Heart right ventricle (tissue), 16 donors: ENCODE results near the gene TRIP10. TPM values are rescaled to one million over a fixed set of nuclear protein-coding genes. Genes with fewer than 3 reads are reported as not detected.
"Not testable (repeated sequence)": the region's sequence is repeated elsewhere in the genome, so short reads cannot be mapped to it uniquely, and the experiment has no call there.

ENCODE experiments used
- ATAC-seq, 8 donors: fragments of 200-7000 bp; cut with Tn5 transposase; one replicate each; pipeline ENCODE4 v1.9.1; 2020; ENCODE audit warnings: mild to moderate bottlenecking in 8 of 8, moderate library complexity in 8 of 8, moderate number of reproducible peaks in 1 of 8
- DNase-seq, 2 donors: peaks; one replicate each; pipeline ENCODE4 v3.0.0-alpha.2; 2020
- H3K27ac ChIP-seq, 10 donors: fragments of 200-600 bp; sonication (generic) in 2 of 10; one replicate each; pipeline versions ENCODE4 v1.5.0 to v1.8.0; 2020 to 2022; ENCODE audit warnings: mild to moderate bottlenecking in 3 of 10
- H3K27me3 ChIP-seq, 7 donors: fragments of 200-600 bp; one replicate each; pipeline ENCODE4 v1.8.0; 2021 to 2022; ENCODE audit warnings: mild to moderate bottlenecking in 2 of 7
- H3K36me3 ChIP-seq, 9 donors: fragments of 200-600 bp; sonication (generic) in 1 of 9; one replicate each; pipeline versions ENCODE4 v1.5.0 to v1.8.0; 2020 to 2022; ENCODE audit warnings: mild to moderate bottlenecking in 2 of 9
- H3K4me1 ChIP-seq, 9 donors: fragments of 200-600 bp; sonication (generic) in 1 of 9; one replicate each; pipeline versions ENCODE4 v1.5.0 to v1.8.0; 2020 to 2022; ENCODE audit warnings: mild to moderate bottlenecking in 4 of 9
- H3K4me3 ChIP-seq, 10 donors: fragments of 200-600 bp; sonication (generic) in 2 of 10; one replicate each; pipeline versions ENCODE4 v1.5.0 to v1.8.0; 2020 to 2022; ENCODE audit warnings: mild to moderate bottlenecking in 7 of 10, moderate library complexity in 2 of 10
- H3K9me3 ChIP-seq, 11 donors: fragments of 200-600 bp in 10 of 11; sonication (generic) in 2 of 11; one replicate each; pipeline versions ENCODE4 v1.5.0 to v1.8.0; 2013 to 2022; ENCODE audit warnings: mild to moderate bottlenecking in 2 of 11, control low read depth in 1 of 11, moderate library complexity in 1 of 11
- WGBS, 2 donors: extraction: QIAGEN DNeasy Blood & Tissue Kit; methylation state at CpG; one replicate each; pipeline ENCODE4 v1.1.7; 2013; ENCODE audit warnings: inconsistent platforms in 1 of 2; 5-methylcytosine and 5-hydroxymethylcytosine counted together
- intact Hi-C, 10 donors: fragments of 100-400 bp; cut with DNase I; formaldehyde crosslinking; loops; one replicate each; pipeline versions ENCODE4 v1.11.1 to v1.14.2; 2022
- polyA plus RNA-seq, 2 donors: library from polyadenylated mRNA; stranded (reverse); fragments of 200-250 nt; gene quantifications; one replicate each; pipeline ENCODE4 v1.2.3, GENCODE V29; 2013
- total RNA-seq, 10 donors: library from RNA; stranded (reverse); fragmentation: NEBNext Ultra II Directional in 3 of 10; extraction: Animal tissue kit (Norgen Biotek cat#: 25700) in 3 of 10; gene quantifications; one replicate each; pipeline versions ENCODE4 v1.2.1 to v1.2.4, GENCODE V29; 2021 to 2023
- TF ChIP-seq, protein P1 (sequence below), 9 donors: fragments of 200-600 bp; sonication (generic) in 2 of 9; IDR thresholded peaks; one replicate each; pipeline versions ENCODE4 v1.5.0 to v1.8.0; 2021 to 2022; ENCODE audit warnings: antibody characterized with exemption in 9 of 9, mild to moderate bottlenecking in 5 of 9, moderate library complexity in 1 of 9
- donor health status: Arrhythmogenic right ventricular cardiomyopathy.
- donor health status: ischemic (EF 13 %, LVEDD 7.1; RV severe dilation, severe dysfunction).
- donor health status: healthy with polysubstance abuse.
- donor health status: DM: no; HTN: yes; CAD: no.
- donor health status: DM: no; HTN: no; CAD: no.
- donor health status: ischemic (EF 25% LVEDD 6.9; RV normal size, moderate dysfunction).
- donor health status: ischemic (EF 25% LVEDD 5.7; RV mildly dilated, moderate dysfunction).
- donor health status: healthy.
- donor health status: DM: yes; HTN: yes; CAD: no.
- donor health status: Ischemic cardiomyopathy.
- donor health status: ischemic (EF 35%, LVEDD 5.7; RV mildly dilated, moderate dysfunction).
- donor health status: nonischemic (EF 11% LVEDD 7.7; RV severe dilation, severe dysfunction).
- donor health status: DM: yes; HTN: yes; CAD: no.
- donor health status: PGD.
- donor health status: ischemic (EF 29% LVEDD 5.4; RV normal size, mild dysfunction).
- donor health status: nonischemic (EF 23%, LVEDD 6.1; RV moderate dilation, normal function).

The TRIP10 gene
- total and polyA plus RNA-seq, 12 donors, result 60.6 to 314 (median 76.0) TPM

DNA sequence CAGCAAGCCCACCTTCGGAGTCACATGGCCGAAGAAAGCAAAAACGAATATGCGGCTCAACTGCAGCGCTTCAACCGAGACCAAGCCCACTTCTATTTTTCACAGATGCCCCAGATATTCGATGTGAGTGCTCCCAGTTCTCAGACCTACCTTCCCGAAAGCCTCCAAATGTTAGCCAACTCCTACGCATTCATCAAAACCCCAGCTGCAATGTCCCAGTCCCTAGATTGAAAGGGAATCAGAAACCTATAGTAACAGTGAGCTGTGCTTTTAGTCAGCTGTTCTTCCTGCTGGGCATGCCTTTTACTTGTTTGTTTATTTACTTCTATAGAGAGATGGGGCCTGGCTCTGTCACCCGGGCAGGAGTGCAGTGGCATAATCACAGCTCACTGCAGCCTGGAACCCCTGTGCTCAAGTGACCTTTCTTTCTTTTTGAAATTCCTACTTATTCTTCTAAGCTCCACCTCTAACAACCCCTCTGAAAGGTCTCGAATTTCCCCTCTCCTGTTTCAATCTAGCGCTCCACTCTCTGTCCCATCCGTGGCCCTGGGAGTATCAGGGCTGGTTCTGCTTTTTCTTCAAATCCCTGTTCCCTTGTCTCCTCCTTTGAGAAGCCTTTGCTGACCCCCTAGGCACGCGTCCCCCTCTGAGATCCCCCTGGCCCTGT is 4.4 kb downstream of the TRIP10 start:
- 88 to 93% methylated on average over 15 of the region's 15 CpGs for WGBS, 2 donors
- peak overlapping the region in 3 of 10 donors; percentile 9 to 14 (median 13) for H3K4me3 ChIP-seq
- intact Hi-C loops, result loop anchor here in 2 of 10 donors (5.0 to 10.0 kb wide), 2 partner anchors 229 to 353 kb away; no protein-coding TSS in a partner anchor

DNA sequence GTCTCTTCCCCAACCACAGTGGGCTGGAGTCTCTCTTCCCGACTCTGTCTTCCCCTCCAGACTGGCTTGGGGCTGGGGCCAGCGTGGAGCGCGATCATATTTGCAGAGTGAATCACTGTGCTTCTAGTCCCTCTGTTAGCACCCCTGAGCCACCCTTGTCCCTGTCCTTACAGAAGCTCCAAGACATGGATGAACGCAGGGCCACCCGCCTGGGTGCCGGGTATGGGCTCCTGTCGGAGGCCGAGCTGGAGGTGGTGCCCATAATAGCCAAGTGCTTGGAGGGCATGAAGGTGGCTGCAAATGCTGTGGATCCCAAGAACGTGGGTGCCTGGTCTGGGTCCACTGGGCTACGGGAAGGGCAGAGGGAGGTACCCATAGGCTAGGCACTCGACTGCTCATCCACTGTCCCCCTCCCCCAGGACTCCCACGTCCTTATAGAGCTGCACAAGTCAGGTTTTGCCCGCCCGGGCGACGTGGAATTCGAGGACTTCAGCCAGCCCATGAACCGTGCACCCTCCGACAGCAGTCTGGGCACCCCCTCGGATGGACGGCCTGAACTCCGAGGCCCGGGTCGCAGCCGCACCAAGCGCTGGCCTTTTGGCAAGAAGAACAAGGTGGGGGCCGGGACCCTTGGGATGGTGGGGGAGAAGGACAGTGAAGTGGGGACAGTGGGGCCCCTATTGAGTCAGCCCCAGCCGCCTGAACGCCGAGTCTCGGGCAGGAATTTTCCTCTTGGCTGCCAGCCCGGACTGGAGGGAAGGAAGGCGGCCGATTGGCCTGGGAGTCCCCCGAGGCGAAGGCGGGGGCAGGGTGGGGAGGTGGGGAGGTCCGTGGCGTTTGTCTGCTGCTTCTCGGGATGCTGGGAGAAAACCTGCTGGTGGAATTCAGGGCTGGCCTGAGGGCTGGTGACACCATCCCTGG is 5.2 kb downstream of the TRIP10 start:
- Histone ChIP-seq H3K4me3 (peak overlapping the region in 5 of 10 donors; percentile 5 to 26 (median 13)), H3K4me1 (peaks cover 7 to 62% (median 45%) of the 10 kb centered on the region in 9 donors), H3K27ac (peak overlapping the region; percentile 59 to 89 (median 80)), H3K27me3 (peaks cover 0 to 10% (median 0%) of the 10 kb centered on the region in 7 donors), H3K9me3 (no peaks in the 10 kb centered on the region), H3K36me3 (peaks cover 0 to 80% (median 46%) of the 10 kb centered on the region in 9 donors)
- peak; percentile 80 to 93 (median 90) for ATAC-seq
- TF ChIP-seq, protein P1, sequence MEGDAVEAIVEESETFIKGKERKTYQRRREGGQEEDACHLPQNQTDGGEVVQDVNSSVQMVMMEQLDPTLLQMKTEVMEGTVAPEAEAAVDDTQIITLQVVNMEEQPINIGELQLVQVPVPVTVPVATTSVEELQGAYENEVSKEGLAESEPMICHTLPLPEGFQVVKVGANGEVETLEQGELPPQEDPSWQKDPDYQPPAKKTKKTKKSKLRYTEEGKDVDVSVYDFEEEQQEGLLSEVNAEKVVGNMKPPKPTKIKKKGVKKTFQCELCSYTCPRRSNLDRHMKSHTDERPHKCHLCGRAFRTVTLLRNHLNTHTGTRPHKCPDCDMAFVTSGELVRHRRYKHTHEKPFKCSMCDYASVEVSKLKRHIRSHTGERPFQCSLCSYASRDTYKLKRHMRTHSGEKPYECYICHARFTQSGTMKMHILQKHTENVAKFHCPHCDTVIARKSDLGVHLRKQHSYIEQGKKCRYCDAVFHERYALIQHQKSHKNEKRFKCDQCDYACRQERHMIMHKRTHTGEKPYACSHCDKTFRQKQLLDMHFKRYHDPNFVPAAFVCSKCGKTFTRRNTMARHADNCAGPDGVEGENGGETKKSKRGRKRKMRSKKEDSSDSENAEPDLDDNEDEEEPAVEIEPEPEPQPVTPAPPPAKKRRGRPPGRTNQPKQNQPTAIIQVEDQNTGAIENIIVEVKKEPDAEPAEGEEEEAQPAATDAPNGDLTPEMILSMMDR (IDR thresholded peaks at IDR 0.05), result no peak
- intact Hi-C loops, result loop anchor here in 2 of 10 donors (5.0 to 10.0 kb wide), 2 partner anchors 230 to 353 kb away; no protein-coding TSS in a partner anchor
- WGBS, 2 donors, result 18 to 22% methylated on average over 33 to 41 of the region's 41 CpGs
- DNase-seq, result peak; percentile 94 to 95

More for the DNA sequence above, 4.4 kb downstream of the TRIP10 start:
- Histone ChIP-seq H3K4me1 (peaks cover 10 to 66% (median 48%) of the 10 kb centered on the region in 9 donors), H3K36me3 (peaks cover 0 to 72% (median 38%) of the 10 kb centered on the region in 9 donors), H3K27ac (peak overlapping the region; percentile 59 to 89 (median 80)), H3K27me3 (peaks cover 0 to 10% (median 0%) of the 10 kb centered on the region in 7 donors), H3K9me3 (no peaks in the 10 kb centered on the region)
- no peak for DNase-seq
- no peak for ATAC-seq
- TF ChIP-seq, protein P1 (IDR thresholded peaks at IDR 0.05), result no peak

DNA sequence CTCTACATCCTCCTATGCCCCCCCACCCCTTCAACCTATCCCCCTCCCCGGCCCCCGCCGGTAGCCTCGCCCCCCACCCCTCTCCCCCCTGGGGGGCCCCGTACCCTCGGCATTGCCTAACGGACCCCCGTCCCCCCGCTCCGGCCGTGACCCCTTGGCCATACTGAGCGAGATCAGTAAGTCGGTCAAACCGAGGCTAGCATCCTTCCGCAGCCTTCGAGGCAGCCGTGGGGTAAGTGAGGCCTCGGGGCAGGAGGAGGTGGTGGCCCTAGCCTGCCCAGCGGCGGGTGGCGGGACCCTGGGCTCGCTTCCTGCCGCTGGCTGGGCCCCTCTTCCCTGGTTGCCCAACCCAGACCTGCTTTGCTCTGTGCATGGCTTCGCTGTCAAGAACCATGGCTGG is 6.5 kb downstream of the TRIP10 start:
- H3K27me3 ChIP-seq, result no peaks in the 10 kb centered on the region
- H3K27ac ChIP-seq, result peak overlapping the region in 4 of 10 donors; percentile 59 to 89 (median 81)
- peaks cover 7 to 60% (median 40%) of the 10 kb centered on the region in 9 donors for H3K4me1 ChIP-seq
- H3K9me3 ChIP-seq, result no peaks in the 10 kb centered on the region
- intact Hi-C loops, result loop anchor here in 1 of 10 donors (10.0 kb wide), 1 partner anchor 231 kb away; no protein-coding TSS in a partner anchor
- H3K36me3 ChIP-seq, result peaks cover 0 to 93% (median 59%) of the 10 kb centered on the region in 9 donors
- TF ChIP-seq, protein P1 (IDR thresholded peaks at IDR 0.05), result no peak
- H3K4me3 ChIP-seq, result no peak overlapping the region
- no peak for DNase-seq
- no peak for ATAC-seq
- 93 to 94% methylated on average over 24 of the region's 24 CpGs for WGBS, 2 donors

DNA sequence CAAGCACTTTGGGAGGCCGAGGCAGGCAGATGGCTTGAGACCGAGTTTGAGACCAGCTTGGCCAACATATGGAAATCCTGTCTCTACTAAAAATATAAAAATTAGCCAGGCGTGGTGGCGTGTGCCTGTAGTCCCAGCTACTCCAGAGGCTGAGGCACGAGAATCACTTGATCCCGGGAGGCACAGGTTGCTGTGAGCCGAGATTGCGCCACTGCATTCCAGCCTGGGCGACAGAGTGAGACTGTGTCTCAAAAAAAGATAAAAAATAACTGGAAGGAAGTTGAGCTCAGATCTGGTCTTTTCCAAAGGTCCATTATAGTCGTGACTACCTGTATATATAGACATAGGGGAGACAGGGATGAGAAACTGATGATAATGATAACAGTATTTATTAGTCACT is 9.1 kb downstream of the TRIP10 start:
- WGBS, 2 donors, result 86 to 90% methylated on average over 10 of the region's 10 CpGs
- intact Hi-C loops, result loop anchor here in 1 of 10 donors (10.0 kb wide), 1 partner anchor 234 kb away; no protein-coding TSS in a partner anchor

More for the DNA sequence above, 9.1 kb downstream of the TRIP10 start:
- not testable (repeated sequence) for H3K4me3 ChIP-seq, H3K27me3 ChIP-seq, DNase-seq, ATAC-seq, H3K9me3 ChIP-seq
- Histone ChIP-seq H3K36me3 (peaks cover 0 to 90% (median 71%) of the 10 kb centered on the region in 9 donors), H3K4me1 (peaks cover 10 to 44% (median 32%) of the 10 kb centered on the region in 9 donors), H3K27ac (peak overlapping the region in 2 of 10 donors; percentile 13 to 54)
